ENCODE results near the gene SLC6A3.

Gene SLC6A3

GRCh38 chr5:1406681-1407640 is 38.3 kb downstream of the SLC6A3 start:
- DNase-seq (ENCODE audit: low read depth in 2 of 2) = no peak

GRCh38 chr5:1405539-1406530 is 39.4 kb downstream of the SLC6A3 start:
- no peak for DNase-seq (ENCODE audit: low read depth in 2 of 2)

GRCh38 chr5:1405121-1405520 is 40.1 kb downstream of the SLC6A3 start:
- DNase-seq (ENCODE audit: low read depth in 2 of 2) = no peak

GRCh38 chr5:1404062-1404461 is 41.2 kb downstream of the SLC6A3 start:
- no peak for DNase-seq (ENCODE audit: low read depth in 2 of 2)

DNA sequence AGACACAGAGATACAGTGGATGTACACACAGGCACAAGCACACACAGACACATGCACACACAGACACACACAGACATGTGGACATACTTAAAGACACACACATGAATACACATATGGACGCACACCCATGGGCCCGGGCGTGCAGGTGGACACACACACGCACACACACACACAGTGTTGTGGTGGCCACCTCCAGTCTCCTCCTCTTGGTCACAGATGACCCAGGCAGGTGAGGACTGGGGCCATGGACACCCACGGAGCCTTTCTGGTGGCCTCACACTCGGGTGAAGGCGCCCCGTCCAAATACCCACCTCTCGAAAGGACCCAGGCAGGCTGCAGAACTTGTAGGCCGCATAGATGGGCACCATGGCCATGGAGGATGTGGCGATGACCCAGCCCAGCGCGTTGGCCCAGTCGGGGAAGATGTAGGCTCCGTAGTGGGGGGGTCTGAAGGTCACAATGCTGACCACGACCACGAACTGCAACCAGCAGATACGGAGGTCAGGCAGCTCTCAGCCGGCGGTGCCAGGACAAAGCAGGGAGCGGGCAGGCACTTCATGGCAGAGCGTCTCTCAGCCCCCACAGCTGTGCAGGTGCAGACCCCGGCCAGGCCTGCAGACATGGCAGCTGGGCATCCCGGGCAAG is 42.5 kb downstream of the SLC6A3 start:
- DNase-seq (ENCODE audit: low read depth in 2 of 2) = no peak

DNA sequence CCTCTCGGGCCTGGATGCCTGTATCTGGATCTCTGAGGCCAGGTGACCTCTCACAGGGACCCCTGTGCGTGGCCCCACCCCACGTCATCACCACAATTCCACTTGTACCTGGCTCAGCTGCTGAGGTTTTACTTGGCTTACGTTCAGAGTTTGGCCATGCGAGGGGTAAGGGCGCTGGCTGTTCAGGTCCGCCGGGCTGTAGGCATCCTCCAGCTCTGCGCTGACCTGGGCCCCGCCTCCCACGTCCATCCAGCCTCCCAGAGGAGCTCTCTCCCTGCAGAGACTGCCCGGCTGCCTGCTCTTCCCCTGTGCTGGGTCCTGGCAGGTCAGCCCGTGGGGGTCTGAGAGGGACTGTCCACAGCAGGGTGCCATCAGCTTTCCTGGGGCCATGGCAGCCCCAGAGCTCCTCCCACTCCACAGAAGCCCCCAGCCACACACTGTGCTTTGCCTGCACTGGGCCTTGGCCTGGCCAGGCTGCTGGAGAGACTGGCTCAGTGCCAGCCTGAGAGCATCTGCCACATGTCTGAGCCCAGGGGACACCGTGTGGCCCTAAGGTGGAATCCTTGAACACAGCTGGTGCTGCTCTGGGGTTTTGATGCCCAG is 43.6 kb downstream of the SLC6A3 start:
- no peak for DNase-seq (ENCODE audit: low read depth in 2 of 2)

DNA sequence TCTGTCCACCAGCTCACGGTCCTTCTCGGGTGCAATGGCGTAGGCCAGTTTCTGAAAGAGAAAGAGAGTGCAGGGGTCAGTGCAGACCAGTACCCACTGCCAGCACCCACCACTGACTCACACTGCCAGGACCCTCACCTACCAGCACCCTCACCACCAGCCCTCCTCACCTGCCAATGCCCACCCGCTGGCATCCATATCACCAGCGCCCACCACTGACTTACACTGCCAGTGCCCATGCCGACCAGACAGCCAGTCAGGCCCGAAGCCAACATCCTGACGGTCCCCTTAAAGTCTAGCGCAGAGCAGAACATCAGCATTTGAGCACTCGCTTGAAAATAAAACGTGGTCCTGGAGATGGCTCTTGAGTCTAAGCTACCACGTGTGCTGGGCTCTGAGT is 44.3 kb downstream of the SLC6A3 start:
- DNase-seq (ENCODE audit: low read depth in 2 of 2) = no peak

GRCh38 chr5:1400211-1400855 is 44.9 kb downstream of the SLC6A3 start:
- DNase-seq (ENCODE audit: low read depth in 2 of 2) = no peak

DNA sequence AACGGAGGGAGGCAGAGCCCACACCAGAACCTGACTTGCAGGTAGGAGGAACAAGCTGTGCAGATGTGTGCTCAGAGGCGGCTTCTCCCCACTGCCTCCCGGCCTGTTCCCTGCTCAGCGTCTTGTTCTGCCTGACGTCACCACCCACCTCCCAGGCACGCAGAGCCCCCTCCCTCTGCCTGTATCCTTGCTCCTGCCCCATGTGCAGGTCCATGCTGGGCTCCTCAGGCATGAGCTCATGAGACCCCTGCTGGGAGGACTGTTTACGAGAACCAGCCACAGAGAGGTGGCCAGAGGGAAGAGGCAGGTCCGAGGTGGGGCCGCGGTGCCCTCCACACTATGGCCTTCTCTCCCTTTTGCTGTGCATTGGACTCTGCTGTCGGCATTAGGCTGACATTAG is 45.5 kb downstream of the SLC6A3 start:
- no peak for DNase-seq (ENCODE audit: low read depth in 2 of 2)

DNA sequence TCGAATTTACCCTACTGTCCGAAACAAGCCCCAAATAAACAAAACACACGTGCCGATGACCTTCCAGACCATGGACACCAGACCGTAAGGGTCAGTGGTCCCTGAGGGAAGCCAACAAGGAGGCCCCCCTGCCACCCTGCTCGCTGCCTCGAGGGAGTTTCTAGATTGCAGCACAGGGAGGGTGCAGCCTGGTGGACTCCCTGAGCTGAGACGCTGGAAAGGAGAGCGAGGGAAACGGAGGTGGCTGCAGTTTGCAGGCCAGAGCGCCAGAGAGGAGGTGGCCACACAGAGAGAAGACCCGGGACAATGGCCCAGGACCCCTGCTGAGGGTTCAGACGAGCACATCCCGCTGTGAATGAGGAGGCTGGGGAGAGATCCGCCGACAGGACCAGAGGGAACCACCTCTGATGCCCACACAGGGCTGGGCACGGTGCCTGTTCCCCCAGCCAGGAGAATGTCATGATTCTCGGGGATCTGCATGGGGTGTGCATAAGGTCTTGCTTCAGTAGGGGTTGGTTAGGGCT is 48.9 kb downstream of the SLC6A3 start:
- no peak for DNase-seq (ENCODE audit: low read depth in 2 of 2)

DNA sequence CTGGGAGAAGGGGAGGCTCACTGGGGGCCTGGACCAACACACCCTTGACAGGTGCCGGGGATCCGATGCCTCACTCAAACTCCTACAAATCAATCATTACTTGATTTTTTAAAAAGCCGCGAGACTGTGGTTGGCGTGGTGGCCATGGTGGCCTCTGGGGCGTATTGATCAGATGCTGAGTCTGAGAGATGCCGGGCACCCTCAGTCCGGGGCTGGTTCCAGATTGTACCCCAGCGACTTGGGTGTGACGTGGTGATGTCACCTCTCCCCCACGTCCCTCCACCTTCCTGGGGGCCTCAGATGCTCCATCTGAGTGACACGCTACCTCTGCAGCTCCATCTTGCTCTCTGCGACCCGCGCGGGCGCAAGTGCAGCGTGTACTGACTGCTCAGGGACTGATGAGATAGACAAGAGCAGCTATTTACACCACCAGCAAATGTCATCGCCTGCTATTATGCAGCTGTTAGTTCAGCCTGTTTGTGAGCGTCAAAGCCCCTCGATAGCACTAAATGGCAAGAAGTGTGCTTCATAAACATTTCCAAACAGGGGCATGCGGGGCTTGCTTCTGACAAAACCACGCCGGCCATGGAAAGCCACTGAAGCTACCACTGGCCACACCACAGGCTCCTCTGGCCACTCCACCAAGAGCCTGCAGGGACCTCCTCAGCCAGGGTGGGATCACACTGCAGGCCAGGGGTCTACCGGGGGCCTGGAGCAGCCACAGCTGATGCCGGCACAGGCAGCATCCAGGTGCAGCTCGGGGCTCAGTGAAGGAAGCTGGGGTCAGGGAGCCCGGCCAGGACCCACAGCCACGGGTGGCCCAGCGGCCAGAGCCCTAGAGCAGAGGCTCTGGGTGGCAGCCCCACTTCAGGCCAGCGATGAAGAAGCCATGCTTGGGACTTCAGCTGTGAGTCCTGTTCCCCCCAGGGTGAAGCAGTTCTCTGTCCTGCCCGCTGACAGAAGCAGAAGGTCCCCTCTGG is 50.1 kb downstream of the SLC6A3 start:
- DNase-seq (ENCODE audit: low read depth in 2 of 2) = no peak

- DNase-seq (ENCODE audit: low read depth in 2 of 2) = no peak
Measured at GRCh38 chr5:1393571-1394501, 51.4 kb downstream of the SLC6A3 start.

- no peak for DNase-seq (ENCODE audit: low read depth in 2 of 2)
Measured at GRCh38 chr5:1392801-1393565, 52.3 kb downstream of the SLC6A3 start.

DNA sequence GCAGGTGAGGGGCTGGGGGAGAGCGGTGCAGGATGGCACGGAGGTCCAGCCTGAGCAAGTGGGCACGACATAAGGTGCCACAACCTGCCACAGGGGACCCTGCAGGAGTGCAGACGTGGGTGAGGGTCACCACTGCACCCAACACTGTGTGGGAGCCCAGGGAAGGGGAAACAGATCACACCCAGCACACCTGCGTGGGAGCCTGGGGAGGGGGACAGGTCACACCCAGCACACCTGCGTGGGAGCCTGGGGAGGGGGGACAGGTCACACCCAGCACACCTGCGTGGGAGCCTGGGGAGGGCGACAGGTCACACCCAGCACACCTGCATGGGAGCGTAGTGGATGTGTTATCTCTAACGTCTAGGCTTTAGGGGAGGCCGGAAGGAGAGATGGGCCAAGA is 53.0 kb downstream of the SLC6A3 start:
- no peak for DNase-seq (ENCODE audit: low read depth in 2 of 2)

DNA sequence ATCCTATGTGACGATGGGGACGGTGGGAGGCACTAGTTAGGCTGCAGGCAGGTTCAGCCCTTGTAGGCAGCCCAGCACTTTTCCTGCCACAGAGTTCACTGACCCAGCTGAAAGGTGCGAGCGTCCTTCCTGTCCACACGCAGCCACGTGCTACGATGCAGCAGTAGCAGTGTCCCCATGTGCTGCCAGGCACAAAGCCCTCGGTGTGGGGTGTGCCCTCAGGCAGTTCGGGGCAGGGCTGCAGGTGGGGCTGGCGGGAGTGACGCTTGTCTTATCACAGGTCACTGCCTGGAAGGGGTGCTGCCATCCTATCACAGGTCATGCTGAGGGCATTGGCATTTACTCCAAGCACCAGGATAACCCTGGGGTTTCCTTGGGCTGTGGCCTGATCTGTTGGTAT is 53.5 kb downstream of the SLC6A3 start:
- no peak for DNase-seq (ENCODE audit: low read depth in 2 of 2)

DNA sequence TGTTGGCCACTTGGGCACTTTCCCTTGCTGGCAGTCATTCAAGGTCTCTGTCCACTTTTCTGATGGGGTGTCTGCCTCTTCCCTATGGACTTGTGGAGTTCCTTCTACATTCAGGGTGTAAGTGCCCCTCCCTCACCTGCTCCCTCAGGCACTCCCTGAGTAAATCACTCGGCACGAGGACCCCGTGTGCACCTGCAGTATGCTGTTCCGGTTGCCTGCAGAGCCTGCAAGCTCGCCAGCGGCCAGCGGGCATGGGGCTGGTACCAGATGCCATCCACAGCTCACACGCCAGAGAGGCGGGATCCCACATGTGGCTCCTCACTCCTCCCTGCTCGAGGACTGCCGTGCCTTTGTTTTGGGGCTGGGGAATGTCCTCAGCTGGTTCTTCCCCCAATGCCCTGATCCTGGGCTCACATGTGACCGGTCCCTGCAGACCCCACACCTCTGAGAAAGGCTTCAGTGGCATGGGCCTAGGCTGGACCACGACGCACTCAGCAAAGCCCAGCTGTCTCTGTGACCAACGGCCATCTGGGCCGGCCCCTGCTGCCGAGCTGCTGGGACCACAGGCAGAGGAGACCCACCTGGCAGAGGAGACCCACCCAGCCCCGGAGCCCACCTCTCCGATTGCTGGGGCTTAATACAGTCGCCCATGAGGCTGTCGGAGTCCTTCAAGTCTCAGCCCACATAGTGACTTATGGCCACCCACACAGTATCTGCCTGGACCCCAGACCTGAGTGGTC is 54.2 kb downstream of the SLC6A3 start:
- no peak for DNase-seq (ENCODE audit: low read depth in 2 of 2)

- no peak for DNase-seq (ENCODE audit: low read depth in 2 of 2)
Measured at GRCh38 chr5:1390333-1390732, 54.9 kb downstream of the SLC6A3 start.
